Peyer's patch (tissue), 4 donors: ENCODE data around the gene TGFA. TPM values are rescaled to one million over a fixed set of nuclear protein-coding genes. Genes with fewer than 3 reads are reported as not detected.
A peak's percentile ranks its signal among the peaks of the same experiment; 100 is the strongest.

Experiments used
- DNase-seq, 3 donors: peaks; one replicate each; pipeline ENCODE4 v3.0.0-alpha.2; 2017 to 2019
- H3K27ac ChIP-seq, 4 donors: fragments of 200-600 bp; sonication (generic); one replicate each; pipeline ENCODE4 v1.5.1; 2016 to 2019
- H3K27me3 ChIP-seq, 2 donors: fragments of 200-600 bp; sonication (generic); one replicate each; pipeline ENCODE4 v1.5.1; 2019
- H3K36me3 ChIP-seq, 3 donors: fragments of 200-600 bp; sonication (generic); one replicate each; pipeline ENCODE4 v1.5.1; 2016 to 2019
- H3K4me1 ChIP-seq, 4 donors: fragments of 200-600 bp; sonication (generic); one replicate each; pipeline ENCODE4 v1.5.1; 2016 to 2019
- H3K4me3 ChIP-seq, 4 donors: fragments of 200-600 bp; sonication (generic); 1 replicate in 3 of 4; 2 replicates in 1 of 4; pipeline ENCODE4 v1.5.1; 2016 to 2019; ENCODE audit warnings: mild to moderate bottlenecking in 1 of 4
- H3K9me3 ChIP-seq, 4 donors: fragments of 200-600 bp; sonication (generic); one replicate each; pipeline ENCODE4 v1.5.1; 2016 to 2019; ENCODE audit warnings: mild to moderate bottlenecking in 1 of 4
- POLR2A ChIP-seq, 2 donors: fragments of 450-650 bp; IDR thresholded peaks; one replicate each; pipeline ENCODE4 v1.5.1; 2017; ENCODE audit warnings: antibody characterized with exemption in 2 of 2, mild to moderate bottlenecking in 2 of 2, moderate library complexity in 2 of 2
- total RNA-seq, 4 donors: library from RNA; depleted of rRNA; stranded (reverse); fragments of >200 nt; gene quantifications; one replicate each; pipeline ENCODE4 v1.1.0, GENCODE V29; 2016
- TF ChIP-seq, protein P1 (sequence below), 6 experiments: fragments of 450-650 bp in 4 of 6; fragments of 200-600 bp in 2 of 6; sonication (generic) in 1 of 6; IDR thresholded peaks; one replicate each; pipeline ENCODE4 v1.5.1; 2017 to 2019; ENCODE audit warnings: antibody characterized with exemption in 6 of 6, mild to moderate bottlenecking in 3 of 6, moderate library complexity in 1 of 6

Gene TGFA
- total RNA-seq, 4 donors from 2014 or later: 2.5 to 51.6 (median 37.9) TPM

GRCh38 chr2:70518557-70518956 is 35.1 kb downstream of the TGFA start:
- H3K27me3 ChIP-seq: no peaks in the 10 kb centered on the region
- H3K4me1 ChIP-seq: peaks cover 0 to 34% (median 5%) of the 10 kb centered on the region in 4 donors
- no peaks in the 10 kb centered on the region for H3K36me3 ChIP-seq
- H3K9me3 ChIP-seq: no peaks in the 10 kb centered on the region
- no peak overlapping the region for H3K4me3 ChIP-seq
- TF ChIP-seq, protein P1, sequence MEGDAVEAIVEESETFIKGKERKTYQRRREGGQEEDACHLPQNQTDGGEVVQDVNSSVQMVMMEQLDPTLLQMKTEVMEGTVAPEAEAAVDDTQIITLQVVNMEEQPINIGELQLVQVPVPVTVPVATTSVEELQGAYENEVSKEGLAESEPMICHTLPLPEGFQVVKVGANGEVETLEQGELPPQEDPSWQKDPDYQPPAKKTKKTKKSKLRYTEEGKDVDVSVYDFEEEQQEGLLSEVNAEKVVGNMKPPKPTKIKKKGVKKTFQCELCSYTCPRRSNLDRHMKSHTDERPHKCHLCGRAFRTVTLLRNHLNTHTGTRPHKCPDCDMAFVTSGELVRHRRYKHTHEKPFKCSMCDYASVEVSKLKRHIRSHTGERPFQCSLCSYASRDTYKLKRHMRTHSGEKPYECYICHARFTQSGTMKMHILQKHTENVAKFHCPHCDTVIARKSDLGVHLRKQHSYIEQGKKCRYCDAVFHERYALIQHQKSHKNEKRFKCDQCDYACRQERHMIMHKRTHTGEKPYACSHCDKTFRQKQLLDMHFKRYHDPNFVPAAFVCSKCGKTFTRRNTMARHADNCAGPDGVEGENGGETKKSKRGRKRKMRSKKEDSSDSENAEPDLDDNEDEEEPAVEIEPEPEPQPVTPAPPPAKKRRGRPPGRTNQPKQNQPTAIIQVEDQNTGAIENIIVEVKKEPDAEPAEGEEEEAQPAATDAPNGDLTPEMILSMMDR (IDR thresholded peaks at IDR 0.05): no peak
- no peak for TF ChIP-seq POLR2A (IDR thresholded peaks at IDR 0.05)
- DNase-seq: no peak
- no peak overlapping the region for H3K27ac ChIP-seq

- no peaks in the 10 kb centered on the region for H3K36me3 ChIP-seq
- no peak overlapping the region for H3K4me3 ChIP-seq
- peaks cover 0 to 36% (median 6%) of the 10 kb centered on the region in 4 donors for H3K4me1 ChIP-seq
- H3K9me3 ChIP-seq: no peaks in the 10 kb centered on the region
- TF ChIP-seq, protein P1 (IDR thresholded peaks at IDR 0.05): no peak
- TF ChIP-seq POLR2A (IDR thresholded peaks at IDR 0.05): no peak
- peak in 2 of 3 donors; percentile 58 to 73 for DNase-seq
- no peaks in the 10 kb centered on the region for H3K27me3 ChIP-seq
- H3K27ac ChIP-seq: peak overlapping the region in 1 of 4 donors; percentile 93
These were observed 35.8 kb downstream of the TGFA start for GRCh38 chr2:70517804-70518203.

DNA sequence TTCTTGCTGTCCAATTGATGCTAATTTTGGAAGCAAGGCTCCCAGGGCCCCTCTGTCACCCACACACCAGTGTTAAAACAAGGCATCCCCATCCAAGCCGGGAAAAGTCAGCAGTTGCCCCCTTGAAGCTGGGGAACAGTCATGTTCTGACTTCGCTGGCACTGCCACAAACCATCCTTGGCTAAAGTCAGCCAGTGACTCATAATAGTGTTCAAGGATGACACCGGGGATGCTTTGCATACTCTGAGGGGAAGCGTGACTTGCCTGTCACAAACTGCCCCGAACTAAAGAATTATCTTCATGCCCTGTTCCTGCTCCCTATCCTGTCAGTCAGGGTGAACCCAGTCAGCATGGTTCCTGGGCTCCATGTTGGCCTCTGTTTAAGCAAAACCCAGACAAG is 37.0 kb downstream of the TGFA start:
- Histone ChIP-seq H3K4me1 (peaks cover 0 to 43% (median 9%) of the 10 kb centered on the region in 4 donors), H3K4me3 (no peak overlapping the region), H3K27me3 (no peaks in the 10 kb centered on the region), H3K27ac (peak overlapping the region in 1 of 4 donors; percentile 93), H3K9me3 (no peaks in the 10 kb centered on the region), H3K36me3 (no peaks in the 10 kb centered on the region)
- no peak for DNase-seq
- no peak for TF ChIP-seq POLR2A (IDR thresholded peaks at IDR 0.05)
- TF ChIP-seq, protein P1 (IDR thresholded peaks at IDR 0.05): no peak

DNA sequence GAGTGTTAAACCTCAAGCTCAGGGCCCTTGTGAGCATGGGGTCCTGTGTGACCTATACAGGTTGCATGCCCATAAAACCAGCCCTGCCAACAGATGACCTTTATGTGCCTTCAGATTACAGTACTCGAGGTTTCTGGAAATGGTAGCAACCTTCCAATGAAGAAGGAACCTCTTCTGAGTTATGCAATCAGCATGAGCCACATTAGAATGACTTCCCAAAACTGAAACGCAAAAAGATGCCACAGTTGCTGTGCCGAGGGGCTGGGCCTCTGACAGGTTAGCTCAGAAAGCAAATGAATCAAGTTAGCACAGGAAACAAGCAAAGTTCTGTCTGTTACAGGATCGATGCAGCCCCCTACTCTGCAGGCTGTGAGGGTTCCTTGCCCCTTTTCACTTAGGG is 37.7 kb downstream of the TGFA start:
- H3K36me3 ChIP-seq: no peaks in the 10 kb centered on the region
- no peak overlapping the region for H3K4me3 ChIP-seq
- peaks cover 0 to 46% (median 9%) of the 10 kb centered on the region in 4 donors for H3K4me1 ChIP-seq
- no peak for TF ChIP-seq POLR2A (IDR thresholded peaks at IDR 0.05)
- TF ChIP-seq, protein P1 (IDR thresholded peaks at IDR 0.05): no peak
- DNase-seq: no peak
- no peaks in the 10 kb centered on the region for H3K9me3 ChIP-seq
- H3K27ac ChIP-seq: peak overlapping the region in 1 of 4 donors; percentile 93
- no peaks in the 10 kb centered on the region for H3K27me3 ChIP-seq

- Histone ChIP-seq H3K4me3 (no peak overlapping the region), H3K27me3 (no peaks in the 10 kb centered on the region), H3K27ac (peak overlapping the region in 3 of 4 donors; percentile 73 to 93 (median 83)), H3K9me3 (no peaks in the 10 kb centered on the region), H3K4me1 (peaks cover 0 to 46% (median 9%) of the 10 kb centered on the region in 4 donors), H3K36me3 (no peaks in the 10 kb centered on the region)
- TF ChIP-seq POLR2A (IDR thresholded peaks at IDR 0.05): peak in 1 of 2 donors; percentile 75
- TF ChIP-seq, protein P1 (IDR thresholded peaks at IDR 0.05): peak in 1 of 6 experiments; percentile 21
- DNase-seq: peak in 2 of 3 donors; percentile 94 to 97
These were observed 39.0 kb downstream of the TGFA start for GRCh38 chr2:70514612-70515055.
